Muscle layer of duodenum (tissue), 2 donors: ENCODE data around the gene FRRS1L.

Source experiments
- H3K27ac ChIP-seq: one replicate; pipeline ENCODE4 v1.7.0; 2013; ENCODE audit warnings: mild to moderate bottlenecking, low read length
- H3K27me3 ChIP-seq: one replicate; pipeline ENCODE4 v1.7.0; 2013; ENCODE audit warnings: low read depth, mild to moderate bottlenecking, control low read depth, low read length
- H3K36me3 ChIP-seq, 2 donors: one replicate each; pipeline ENCODE4 v1.7.0; 2013; ENCODE audit warnings: low read length in 2 of 2, control low read depth in 1 of 2, mild to moderate bottlenecking in 1 of 2; ENCODE audit not compliant: insufficient read depth in 2 of 2, control insufficient read depth in 1 of 2
- H3K4me1 ChIP-seq, 2 donors: one replicate each; pipeline ENCODE4 v1.7.0; 2013; ENCODE audit warnings: low read length in 2 of 2, mild to moderate bottlenecking in 2 of 2, control low read depth in 1 of 2, moderate library complexity in 1 of 2; ENCODE audit not compliant: insufficient read depth in 2 of 2, control insufficient read depth in 1 of 2
- H3K4me3 ChIP-seq, 2 donors: one replicate each; pipeline ENCODE4 v1.7.0; 2013; ENCODE audit warnings: low read length in 2 of 2, low read depth in 1 of 2, mild to moderate bottlenecking in 1 of 2
- H3K9me3 ChIP-seq, 2 donors: one replicate each; pipeline ENCODE4 v1.7.0; 2013; ENCODE audit warnings: low read length in 2 of 2, control low read depth in 1 of 2, mild to moderate bottlenecking in 1 of 2; ENCODE audit not compliant: control insufficient read depth in 1 of 2
- donor health status: healthy.

The FRRS1L gene

DNA sequence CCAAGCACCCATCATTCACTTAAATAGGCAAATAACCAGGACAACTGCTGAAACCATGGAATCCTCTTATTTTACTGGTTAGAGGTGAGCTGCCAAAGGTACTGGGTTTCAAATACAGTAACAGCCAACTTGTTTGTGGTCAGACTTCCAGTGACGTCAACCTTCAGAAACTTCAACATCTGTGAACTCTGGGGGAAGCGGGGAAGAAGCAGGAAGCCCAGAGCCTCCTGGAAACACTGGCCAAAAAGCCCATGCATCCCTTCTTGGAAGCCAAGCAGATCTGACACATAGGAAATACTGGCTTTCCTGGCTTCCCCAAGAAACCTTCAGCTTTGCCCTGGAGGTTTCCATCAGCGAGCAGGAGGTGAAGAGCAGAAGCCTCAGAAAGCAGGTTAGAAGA, 4.9 kb upstream of the FRRS1L start:
- Histone ChIP-seq H3K27ac (no peak overlapping the region), H3K4me1 (no peaks in the 10 kb centered on the region), H3K9me3 (peaks cover 0 to 3% of the 10 kb centered on the region in 2 donors), H3K36me3 (no peaks in the 10 kb centered on the region), H3K4me3 (no peak overlapping the region), H3K27me3 (no peaks in the 10 kb centered on the region)

- no peaks in the 10 kb centered on the region for H3K36me3 ChIP-seq
- H3K27me3 ChIP-seq = peaks cover 3% of the 10 kb centered on the region
- H3K4me3 ChIP-seq = no peak overlapping the region
- H3K9me3 ChIP-seq = peaks cover 0 to 3% of the 10 kb centered on the region in 2 donors
- H3K27ac ChIP-seq = no peak overlapping the region
- H3K4me1 ChIP-seq = no peaks in the 10 kb centered on the region
Measured at GRCh38 chr9:109168170-109168569, 1.1 kb upstream of the FRRS1L start.

GRCh38 chr9:109167716-109168115, 667 bp upstream of the FRRS1L start:
- H3K4me3 ChIP-seq = no peak overlapping the region
- no peaks in the 10 kb centered on the region for H3K36me3 ChIP-seq
- H3K27me3 ChIP-seq = peaks cover 3% of the 10 kb centered on the region

DNA sequence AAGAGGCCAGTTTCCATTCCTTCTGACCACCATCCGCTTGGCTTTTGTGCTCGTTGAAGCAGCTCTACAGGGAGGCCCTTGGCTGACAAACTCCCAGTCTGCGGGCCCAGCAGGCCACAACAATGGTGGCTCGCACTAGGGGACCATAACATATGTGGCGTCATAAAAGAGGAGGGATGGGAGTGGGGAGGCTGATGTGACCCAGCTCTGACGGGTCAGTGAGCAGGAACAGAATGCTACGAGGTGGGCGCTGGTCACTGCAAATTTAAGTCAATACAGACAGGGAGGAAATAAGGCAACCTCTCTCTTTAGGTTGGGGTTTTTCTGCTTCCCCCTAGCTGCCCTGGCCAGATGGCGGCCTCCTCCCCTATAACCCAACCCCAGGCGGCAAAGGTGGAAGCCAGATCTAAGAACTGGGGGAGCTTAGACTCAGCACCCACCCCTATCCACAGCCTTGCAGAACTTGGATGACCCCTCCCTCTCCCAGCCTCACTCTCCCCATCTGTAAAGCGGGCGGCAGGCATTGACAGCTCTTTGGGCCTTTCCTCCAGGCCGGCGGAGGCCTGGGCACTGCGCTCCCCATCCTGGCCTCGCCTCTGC, 778 bp downstream of the FRRS1L start:
- H3K27ac ChIP-seq = no peak overlapping the region
- H3K27me3 ChIP-seq = peaks cover 3% of the 10 kb centered on the region
- no peaks in the 10 kb centered on the region for H3K36me3 ChIP-seq
- H3K9me3 ChIP-seq = no peaks in the 10 kb centered on the region
- H3K4me3 ChIP-seq = peak overlapping the region in 1 of 2 donors; percentile 51
- H3K4me1 ChIP-seq = no peaks in the 10 kb centered on the region

More at GRCh38 chr9:109167716-109168115, 667 bp upstream of the FRRS1L start:
- no peaks in the 10 kb centered on the region for H3K4me1 ChIP-seq
- H3K9me3 ChIP-seq = no peaks in the 10 kb centered on the region
- no peak overlapping the region for H3K27ac ChIP-seq

GRCh38 chr9:109164042-109164441, 3.0 kb downstream of the FRRS1L start:
- peaks cover 3% of the 10 kb centered on the region for H3K27me3 ChIP-seq
- H3K4me3 ChIP-seq = no peak overlapping the region
- H3K27ac ChIP-seq = no peak overlapping the region
- H3K9me3 ChIP-seq = no peaks in the 10 kb centered on the region
- H3K36me3 ChIP-seq = no peaks in the 10 kb centered on the region
- H3K4me1 ChIP-seq = no peaks in the 10 kb centered on the region

GRCh38 chr9:109163194-109163593, 3.9 kb downstream of the FRRS1L start:
- no peaks in the 10 kb centered on the region for H3K9me3 ChIP-seq
- no peak overlapping the region for H3K4me3 ChIP-seq
- no peaks in the 10 kb centered on the region for H3K36me3 ChIP-seq
- no peak overlapping the region for H3K27ac ChIP-seq
- H3K4me1 ChIP-seq = no peaks in the 10 kb centered on the region
- H3K27me3 ChIP-seq = peaks cover 3% of the 10 kb centered on the region

GRCh38 chr9:109162677-109163076, 4.4 kb downstream of the FRRS1L start:
- Histone ChIP-seq H3K9me3 (no peaks in the 10 kb centered on the region), H3K4me1 (no peaks in the 10 kb centered on the region), H3K4me3 (no peak overlapping the region), H3K36me3 (no peaks in the 10 kb centered on the region), H3K27ac (no peak overlapping the region), H3K27me3 (peaks cover 3% of the 10 kb centered on the region)

DNA sequence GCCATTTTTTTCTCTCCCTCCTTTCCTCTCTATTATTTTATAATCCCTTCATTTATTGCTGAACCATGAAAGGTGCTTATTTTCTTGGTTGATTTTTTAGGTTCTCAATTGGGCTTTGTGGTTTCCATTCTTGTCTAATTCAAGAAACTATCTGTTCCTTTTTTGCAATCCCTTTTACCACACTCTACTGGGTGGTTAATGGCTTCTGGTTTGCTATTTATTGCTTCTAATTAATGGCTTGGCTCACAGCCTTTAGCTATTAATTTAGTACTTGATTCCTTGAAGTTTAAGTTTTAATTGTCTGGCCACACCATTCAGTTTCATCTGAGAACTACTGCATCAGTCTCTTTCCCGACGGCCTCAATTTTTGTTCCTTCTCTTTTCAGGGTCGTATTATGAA, 5.6 kb downstream of the FRRS1L start:
- H3K27me3 ChIP-seq = peaks cover 3% of the 10 kb centered on the region
- no peaks in the 10 kb centered on the region for H3K9me3 ChIP-seq
- H3K36me3 ChIP-seq = no peaks in the 10 kb centered on the region
- no peaks in the 10 kb centered on the region for H3K4me1 ChIP-seq
- no peak overlapping the region for H3K4me3 ChIP-seq
- no peak overlapping the region for H3K27ac ChIP-seq

DNA sequence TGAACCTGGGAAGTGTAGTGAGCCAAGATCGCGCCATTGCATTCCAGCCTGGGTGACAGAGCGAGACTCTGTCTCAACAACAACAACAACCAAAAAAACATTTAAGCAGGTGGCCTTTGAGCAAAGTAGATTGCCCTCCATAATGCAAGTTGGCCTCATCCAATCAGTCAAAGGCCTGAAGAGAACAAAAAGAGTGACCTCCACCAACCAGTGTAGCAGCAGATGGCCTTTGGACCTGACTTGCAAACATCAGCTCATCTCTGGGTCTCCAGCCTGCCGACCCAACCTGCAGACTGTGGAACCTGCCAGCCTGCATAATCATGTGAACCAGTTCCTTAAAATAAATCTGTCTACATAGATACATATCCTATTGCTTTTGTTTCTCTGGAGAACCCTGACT, 7.5 kb downstream of the FRRS1L start:
- Histone ChIP-seq H3K4me1 (no peaks in the 10 kb centered on the region), H3K4me3 (no peak overlapping the region), H3K27ac (no peak overlapping the region), H3K27me3 (no peaks in the 10 kb centered on the region), H3K36me3 (no peaks in the 10 kb centered on the region), H3K9me3 (no peaks in the 10 kb centered on the region)

DNA sequence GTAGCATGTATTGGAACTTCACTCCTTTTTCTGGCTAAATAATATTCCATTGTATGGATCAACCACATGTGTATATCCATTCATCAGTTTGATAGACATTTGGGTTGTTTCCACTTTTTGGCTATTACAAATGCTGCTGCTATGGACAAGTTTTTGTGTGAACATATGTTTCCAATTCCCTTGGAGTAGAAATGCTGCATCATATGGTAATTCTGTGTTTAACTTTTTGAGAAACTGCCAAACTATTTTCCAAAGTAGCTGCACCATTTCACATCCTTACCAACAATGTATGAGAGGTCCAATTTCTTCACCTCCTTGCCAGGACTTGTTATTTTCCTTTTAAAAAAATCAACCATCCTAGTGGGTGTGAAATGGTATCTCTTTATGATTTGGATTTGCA, 8.4 kb downstream of the FRRS1L start:
- Histone ChIP-seq H3K27me3 (no peaks in the 10 kb centered on the region), H3K9me3 (no peaks in the 10 kb centered on the region), H3K4me1 (no peaks in the 10 kb centered on the region), H3K27ac (no peak overlapping the region), H3K36me3 (no peaks in the 10 kb centered on the region), H3K4me3 (no peak overlapping the region)

- no peak overlapping the region for H3K4me3 ChIP-seq
- H3K9me3 ChIP-seq = peaks cover 4 to 5% of the 10 kb centered on the region in 2 donors
- H3K4me1 ChIP-seq = no peaks in the 10 kb centered on the region
- no peak overlapping the region for H3K27ac ChIP-seq
- H3K27me3 ChIP-seq = no peaks in the 10 kb centered on the region
- no peaks in the 10 kb centered on the region for H3K36me3 ChIP-seq
Measured at GRCh38 chr9:109156708-109157107, 10.3 kb downstream of the FRRS1L start.

DNA sequence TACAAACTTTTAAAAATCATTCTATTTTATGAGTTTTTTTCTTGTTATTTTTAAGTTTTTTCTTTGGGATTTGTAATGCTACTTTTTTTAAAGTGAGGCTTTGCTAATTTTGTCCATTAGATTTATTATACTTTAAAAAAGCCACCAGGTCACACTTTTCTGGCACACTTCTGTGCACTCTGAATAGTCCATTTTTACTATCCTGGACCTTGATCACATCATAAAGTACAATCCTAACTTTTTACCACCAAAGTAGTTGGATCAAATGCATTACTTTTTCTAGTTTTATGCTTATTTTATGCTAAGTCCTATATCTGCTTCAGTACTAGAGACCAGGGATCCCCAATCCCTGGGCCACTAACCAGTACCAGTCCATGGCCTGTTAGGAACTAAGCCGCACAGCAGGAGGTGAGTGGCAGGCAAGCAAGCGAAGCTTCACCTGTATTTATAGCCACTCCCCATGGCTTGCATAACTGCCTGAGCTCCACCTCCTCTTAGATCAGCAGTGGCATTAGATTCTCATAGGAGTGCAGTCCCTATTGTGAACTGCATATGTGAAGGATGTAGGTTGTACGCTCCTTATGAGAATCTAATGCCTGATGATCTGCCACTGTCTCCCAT, 16.0 kb downstream of the FRRS1L start:
- H3K9me3 ChIP-seq = peaks cover 4 to 5% of the 10 kb centered on the region in 2 donors
- H3K4me1 ChIP-seq = no peaks in the 10 kb centered on the region
- no peaks in the 10 kb centered on the region for H3K36me3 ChIP-seq
- no peaks in the 10 kb centered on the region for H3K27me3 ChIP-seq
- no peak overlapping the region for H3K27ac ChIP-seq
- no peak overlapping the region for H3K4me3 ChIP-seq
